K562 (cell line): ENCODE results near the gene CSTF2T. TPM values are rescaled to one million over a fixed set of nuclear protein-coding genes. Genes with fewer than 3 reads are reported as not detected.

Experiments
- ATAC-seq: fragments of 200-7000 bp; cut with Tn5 transposase; 3 replicates; pipeline ENCODE4 v1.9.1; 2020; ENCODE audit warnings: moderate library complexity
- BruUV-seq: library from RNA; stranded (reverse); fragments of 400-500 nt; replicated peaks from 2 replicates; lab custom pipeline; 2021; lab: Mats Ljungman, UMichigan
- CTCF ChIA-PET: fragments of 300-600 bp; formaldehyde crosslinking; extraction: SDS; loops from one replicate; lab custom pipeline; 2021; ENCODE audit warnings: low intra/inter-chr PET ratio; lab: Yijun Ruan, JAX
- POLR2A ChIA-PET: fragments of 300-600, 350-650 bp; sonication (Branson Sonifier 250); formaldehyde crosslinking; extraction: SDS; loops from one replicate; lab custom pipeline; 2021; ENCODE audit warnings: antibody characterized with exemption, inconsistent platforms; lab: Yijun Ruan, JAX
- DNase-seq, 4 experiments: peaks; one replicate each; pipeline versions ENCODE4 v3.0.0 to v3.0.0-alpha.2; 2011 to 2018; ENCODE audit warnings: low spot score in 3 of 4, mixed read lengths in 3 of 4; ENCODE audit errors: extremely low read depth in 1 of 4
- FAIRE-seq: peaks from 2 replicates; lab custom pipeline; 2011; peaks lifted over from hg19 to GRCh38; lab: Jason Lieb, UNC
- H2AFZ ChIP-seq: 2 replicates; pipeline ENCODE4 v1.6.0; 2011; ENCODE audit warnings: low read depth, low read length, control low read depth, inconsistent platforms
- H3K27ac ChIP-seq: fragments of 200-600 bp; 3 replicates; pipeline ENCODE4 v1.8.0; 2011; ENCODE audit warnings: low read depth, mild to moderate bottlenecking, control low read depth, inconsistent platforms, low read length, moderate library complexity, mixed read lengths; ENCODE audit errors: extremely low read depth
- H3K27me3 ChIP-seq, 2 experiments: fragments of 300-600 bp in 1 of 2; 2 replicates in 1 of 2; 3 replicates in 1 of 2; pipeline versions ENCODE4 v1.6.0 to v1.8.0; 2011; ENCODE audit warnings: inconsistent platforms in 2 of 2, low read length in 2 of 2, mild to moderate bottlenecking in 1 of 2, mixed read lengths in 1 of 2, moderate library complexity in 1 of 2; ENCODE audit not compliant: control insufficient read depth in 2 of 2, insufficient read depth in 2 of 2
- H3K36me3 ChIP-seq: fragments of 300-600 bp; 3 replicates; pipeline ENCODE4 v1.8.0; 2011; ENCODE audit warnings: mild to moderate bottlenecking, low read length, inconsistent platforms; ENCODE audit not compliant: control insufficient read depth, insufficient read depth
- H3K4me1 ChIP-seq, 2 experiments: fragments of 200-600 bp in 1 of 2; replicated peaks in 1 of 2; 2 replicates in 1 of 2; 3 replicates in 1 of 2; pipeline versions ENCODE4 v1.5.1 to v1.8.0; 2011; ENCODE audit warnings: inconsistent platforms in 2 of 2, low read length in 2 of 2, mild to moderate bottlenecking in 1 of 2, mixed read lengths in 1 of 2, moderate library complexity in 1 of 2; ENCODE audit not compliant: control insufficient read depth in 2 of 2, insufficient read depth in 2 of 2
- H3K4me2 ChIP-seq: 2 replicates; pipeline ENCODE4 v1.6.1; 2011; ENCODE audit warnings: low read length, control low read depth, inconsistent platforms, mixed read lengths; ENCODE audit not compliant: insufficient read depth
- H3K4me3 ChIP-seq: fragments of 200-600 bp; sonication (generic), shearing (Covaris generic); 2 replicates; pipeline ENCODE4 v1.5.1; 2016; ENCODE audit warnings: control low read depth, inconsistent platforms
- H3K79me2 ChIP-seq: fragments of 200-600 bp; 3 replicates; pipeline ENCODE4 v1.8.0; 2011; ENCODE audit warnings: low read length, inconsistent platforms; ENCODE audit not compliant: control insufficient read depth, insufficient read depth
- H3K9ac ChIP-seq, 2 experiments: 2 replicates each; pipeline versions ENCODE4 v1.6.0 to v1.6.1; 2011; ENCODE audit warnings: low read depth in 2 of 2, low read length in 2 of 2, control low read depth in 1 of 2, inconsistent platforms in 1 of 2, mild to moderate bottlenecking in 1 of 2, mixed read lengths in 1 of 2; ENCODE audit not compliant: insufficient read depth in 1 of 2
- H3K9me1 ChIP-seq: one replicate; pipeline ENCODE4 v1.6.0; 2011; ENCODE audit warnings: inconsistent platforms, mild to moderate bottlenecking, low read length, moderate library complexity; ENCODE audit not compliant: control insufficient read depth, insufficient read depth
- H3K9me3 ChIP-seq: replicated peaks from 2 replicates; pipeline ENCODE4 v1.5.1; 2011; ENCODE audit warnings: low read depth, low read length, inconsistent platforms; ENCODE audit not compliant: control insufficient read depth, insufficient read depth
- H4K20me1 ChIP-seq: replicated peaks from 2 replicates; pipeline ENCODE4 v1.6.1; 2011; ENCODE audit warnings: low read length, inconsistent platforms, mixed read lengths; ENCODE audit not compliant: control insufficient read depth, insufficient read depth
- E2F8 ChIP-seq: fragments of 450-650 bp; IDR thresholded peaks from 2 replicates; pipeline ENCODE4 v1.7.1; 2018; ENCODE audit warnings: mild to moderate bottlenecking, low read depth; ENCODE audit not compliant: partially characterized antibody
- SRSF7 ChIP-seq: fragments of 200-400 bp; formaldehyde crosslinking; optimal IDR thresholded peaks from 2 replicates; pipeline ENCODE3; 2017; ENCODE audit warnings: mild to moderate bottlenecking, low read depth, low read length
- ZBTB8A ChIP-seq: fragments of 450-650 bp; IDR thresholded peaks from 2 replicates; pipeline ENCODE4 v1.6.1; 2018; ENCODE audit warnings: mild to moderate bottlenecking, moderate library complexity; ENCODE audit not compliant: partially characterized antibody
- WGBS: fragments of 100-300 bp; shearing (Covaris generic); methylation state at CpG from one replicate; pipeline ENCODE4 v1.1.6; 2016; ENCODE audit warnings: low coverage, mixed read lengths; ENCODE audit not compliant: insufficient coverage; ENCODE audit errors: missing lambda C conversion rate; 5-methylcytosine and 5-hydroxymethylcytosine counted together
- in situ Hi-C: fragments of 300-500 bp; cut with MboI; formaldehyde crosslinking; loops from 4 replicates; pipeline ENCODE4 v1.15.0; 2018; ENCODE audit warnings: inconsistent platforms, mixed read lengths
- intact Hi-C: fragments of 100-400 bp; cut with micrococcal nuclease; formaldehyde crosslinking; loops from 2 replicates; pipeline ENCODE4 v1.14.2; 2022
- polyA plus RNA-seq, 8 experiments: library from polyadenylated mRNA; depleted of rRNA in 4 of 8; stranded (reverse) in 5 of 8; unstranded in 3 of 8; fragments of >200 nt; fragmentation: Nextera tagmentation in 2 of 8; fragmentation: Illumina TruSeq in 1 of 8; extraction: Ambion mirVana in 2 of 8; extraction: Trizol in 1 of 8; gene quantifications; 2 replicates each; pipeline versions ENCODE4 v1.2.1 to v1.2.3, GENCODE V29; 2011 to 2014; ENCODE audit warnings: inconsistent platforms in 1 of 8, missing spikeins in 1 of 8
- total RNA-seq, 7 experiments: library from RNA; depleted of rRNA in 6 of 7; stranded (reverse); fragments of >200 nt in 6 of 7; fragmentation: Illumina TruSeq in 2 of 7; extraction: Trizol in 2 of 7; gene quantifications; 2 replicates each; pipeline versions ENCODE4 v1.2.1 to v1.2.3, GENCODE V29; 2011 to 2021; ENCODE audit warnings: low replicate concordance in 1 of 7

The CSTF2T gene
- total and polyA plus RNA-seq, 9 of the 15 experiments (the other 6 are each of a cell fraction or from before 2014, with no cell fraction given): 10.3 to 32.4 (median 24.2) TPM

DNA sequence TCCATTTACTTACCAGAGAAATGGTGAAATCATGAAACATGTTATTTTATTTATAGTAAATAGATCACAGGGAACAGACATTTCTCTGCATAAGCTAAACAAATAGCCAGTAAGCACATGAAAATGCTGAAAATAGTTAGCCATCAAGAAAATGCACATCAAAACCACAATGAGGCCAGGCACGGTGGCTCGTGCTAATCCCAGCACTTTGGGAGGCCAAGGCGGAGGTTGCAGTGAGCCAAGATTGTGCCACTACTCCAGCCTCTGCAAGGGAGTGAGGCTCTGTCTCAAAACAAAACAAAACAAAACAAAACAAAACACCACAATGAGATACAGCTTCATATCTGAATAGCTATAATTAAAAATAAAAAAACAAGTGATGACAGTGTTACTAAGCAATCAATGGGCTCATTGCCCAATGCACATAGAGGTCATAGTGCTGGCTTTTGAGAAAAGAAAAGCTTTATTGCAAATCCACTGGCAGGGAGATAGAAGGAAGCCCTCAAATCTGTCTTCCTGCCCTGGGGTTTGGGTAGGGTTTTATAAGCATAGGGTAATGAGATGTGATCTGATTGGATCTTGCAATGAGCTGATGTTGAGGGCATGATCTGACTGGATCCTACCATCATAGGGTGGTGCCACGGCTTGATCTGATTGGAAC, 16.2 kb downstream of the CSTF2T start:
- ChIA-PET POLR2A (no interaction called here), CTCF (no interaction called here)
- Histone ChIP-seq H3K4me3 (no peak overlapping the region), H4K20me1 (no peaks in the 10 kb centered on the region), H3K4me2 (no peak overlapping the region), H3K27me3 (no peaks in the 10 kb centered on the region), H3K79me2 (no peaks in the 10 kb centered on the region)
- WGBS: 0% methylated on average over 4 of the region's 4 CpGs
- intact Hi-C loops (no loop called here), in situ Hi-C loops (no loop called here)
- TF ChIP-seq ZBTB8A (no peak), E2F8 (no peak), SRSF7 (no peak)
- TF ChIP-seq, all 486 proteins: peak for 0
- FAIRE-seq (no peak), DNase-seq (no peak), ATAC-seq (no peak)
- Histone ChIP-seq H3K27ac (no peak overlapping the region), H3K9me3 (no peaks in the 10 kb centered on the region), H3K9ac (no peak overlapping the region), H2AFZ (no peak overlapping the region), H3K4me1 (no peaks in the 10 kb centered on the region), H3K36me3 (no peaks in the 10 kb centered on the region), H3K9me1 (no peaks in the 10 kb centered on the region)
- BruUV-seq: no TSS peak
